Panc1 (cell line): ENCODE results near the gene PCNX1.

Source experiments
- POLR2AphosphoS5 ChIP-seq: IDR thresholded peaks from 2 replicates; pipeline ENCODE4 v1.6.1; 2012; ENCODE audit warnings: mild to moderate bottlenecking, low read depth, low read length, moderate library complexity
- SIN3A ChIP-seq: IDR thresholded peaks from 2 replicates; pipeline ENCODE4 v1.6.1; 2012; ENCODE audit warnings: low read depth, mild to moderate bottlenecking, low read length, moderate library complexity, borderline replicate concordance; ENCODE audit not compliant: insufficient read depth
- TCF7L2 ChIP-seq: IDR thresholded peaks from 2 replicates; pipeline ENCODE4 v1.6.1; 2011; ENCODE audit warnings: mild to moderate bottlenecking, low read depth, low read length, inconsistent platforms
- TF ChIP-seq, protein P1 (sequence below): fragments of 450-650 bp; IDR thresholded peaks from 2 replicates; pipeline ENCODE4 v1.5.1; 2017; ENCODE audit warnings: mild to moderate bottlenecking
- TF ChIP-seq, protein P2 (sequence below), 2 experiments: IDR thresholded peaks; 2 replicates each; pipeline ENCODE4 v1.6.1; 2011 to 2012; ENCODE audit warnings: low read depth in 2 of 2, control low read depth in 1 of 2, low read length in 1 of 2, mild to moderate bottlenecking in 1 of 2, moderate library complexity in 1 of 2; ENCODE audit not compliant: insufficient read depth in 1 of 2

DNA sequence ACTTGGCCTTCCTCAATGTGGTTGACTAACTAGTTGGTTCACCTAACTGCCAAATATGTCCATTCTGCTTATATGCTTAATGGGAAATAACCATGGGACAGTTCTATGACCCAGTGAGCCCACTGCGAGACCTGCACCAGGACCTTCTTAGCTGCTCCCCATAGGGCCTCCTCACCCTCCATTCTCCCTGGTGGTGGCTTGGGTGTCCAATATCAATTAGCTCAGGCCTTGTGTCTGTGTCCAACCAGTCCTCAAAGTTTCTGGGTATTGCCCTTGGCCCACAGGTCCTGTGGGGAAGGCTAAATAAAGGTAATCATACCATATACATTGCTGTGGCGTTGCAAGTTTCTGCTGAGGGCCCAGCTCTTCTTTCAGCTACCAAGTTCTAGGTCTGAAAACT, 228.2 kb downstream of the PCNX1 start:
- TF ChIP-seq, protein P1, sequence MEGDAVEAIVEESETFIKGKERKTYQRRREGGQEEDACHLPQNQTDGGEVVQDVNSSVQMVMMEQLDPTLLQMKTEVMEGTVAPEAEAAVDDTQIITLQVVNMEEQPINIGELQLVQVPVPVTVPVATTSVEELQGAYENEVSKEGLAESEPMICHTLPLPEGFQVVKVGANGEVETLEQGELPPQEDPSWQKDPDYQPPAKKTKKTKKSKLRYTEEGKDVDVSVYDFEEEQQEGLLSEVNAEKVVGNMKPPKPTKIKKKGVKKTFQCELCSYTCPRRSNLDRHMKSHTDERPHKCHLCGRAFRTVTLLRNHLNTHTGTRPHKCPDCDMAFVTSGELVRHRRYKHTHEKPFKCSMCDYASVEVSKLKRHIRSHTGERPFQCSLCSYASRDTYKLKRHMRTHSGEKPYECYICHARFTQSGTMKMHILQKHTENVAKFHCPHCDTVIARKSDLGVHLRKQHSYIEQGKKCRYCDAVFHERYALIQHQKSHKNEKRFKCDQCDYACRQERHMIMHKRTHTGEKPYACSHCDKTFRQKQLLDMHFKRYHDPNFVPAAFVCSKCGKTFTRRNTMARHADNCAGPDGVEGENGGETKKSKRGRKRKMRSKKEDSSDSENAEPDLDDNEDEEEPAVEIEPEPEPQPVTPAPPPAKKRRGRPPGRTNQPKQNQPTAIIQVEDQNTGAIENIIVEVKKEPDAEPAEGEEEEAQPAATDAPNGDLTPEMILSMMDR: no peak
- TF ChIP-seq POLR2AphosphoS5 (no peak), SIN3A (no peak), TCF7L2 (no peak)
- TF ChIP-seq, protein P2, sequence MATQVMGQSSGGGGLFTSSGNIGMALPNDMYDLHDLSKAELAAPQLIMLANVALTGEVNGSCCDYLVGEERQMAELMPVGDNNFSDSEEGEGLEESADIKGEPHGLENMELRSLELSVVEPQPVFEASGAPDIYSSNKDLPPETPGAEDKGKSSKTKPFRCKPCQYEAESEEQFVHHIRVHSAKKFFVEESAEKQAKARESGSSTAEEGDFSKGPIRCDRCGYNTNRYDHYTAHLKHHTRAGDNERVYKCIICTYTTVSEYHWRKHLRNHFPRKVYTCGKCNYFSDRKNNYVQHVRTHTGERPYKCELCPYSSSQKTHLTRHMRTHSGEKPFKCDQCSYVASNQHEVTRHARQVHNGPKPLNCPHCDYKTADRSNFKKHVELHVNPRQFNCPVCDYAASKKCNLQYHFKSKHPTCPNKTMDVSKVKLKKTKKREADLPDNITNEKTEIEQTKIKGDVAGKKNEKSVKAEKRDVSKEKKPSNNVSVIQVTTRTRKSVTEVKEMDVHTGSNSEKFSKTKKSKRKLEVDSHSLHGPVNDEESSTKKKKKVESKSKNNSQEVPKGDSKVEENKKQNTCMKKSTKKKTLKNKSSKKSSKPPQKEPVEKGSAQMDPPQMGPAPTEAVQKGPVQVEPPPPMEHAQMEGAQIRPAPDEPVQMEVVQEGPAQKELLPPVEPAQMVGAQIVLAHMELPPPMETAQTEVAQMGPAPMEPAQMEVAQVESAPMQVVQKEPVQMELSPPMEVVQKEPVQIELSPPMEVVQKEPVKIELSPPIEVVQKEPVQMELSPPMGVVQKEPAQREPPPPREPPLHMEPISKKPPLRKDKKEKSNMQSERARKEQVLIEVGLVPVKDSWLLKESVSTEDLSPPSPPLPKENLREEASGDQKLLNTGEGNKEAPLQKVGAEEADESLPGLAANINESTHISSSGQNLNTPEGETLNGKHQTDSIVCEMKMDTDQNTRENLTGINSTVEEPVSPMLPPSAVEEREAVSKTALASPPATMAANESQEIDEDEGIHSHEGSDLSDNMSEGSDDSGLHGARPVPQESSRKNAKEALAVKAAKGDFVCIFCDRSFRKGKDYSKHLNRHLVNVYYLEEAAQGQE (IDR thresholded peaks at IDR 0.05; ENCODE audit: insufficient read depth in 1 of 2, low read depth in 2 of 2, low read length in 1 of 2): no peak
